Fibroblast of skin of left quadriceps (primary cell): ENCODE results near the gene CNDP2.
"Not testable (repeated sequence)": the region's sequence is repeated elsewhere in the genome, so short reads cannot be mapped to it uniquely, and the experiment has no call there.

Experiments
- DNase-seq, 2 experiments: peaks; one replicate each; pipeline ENCODE4 v3.0.0-alpha.2; 2013; ENCODE audit warnings: low read depth in 2 of 2

CNDP2 gene

GRCh38 chr18:74500372-74500771 lies 4.2 kb downstream of the CNDP2 start:
- no peak for DNase-seq

- not testable (repeated sequence) for DNase-seq
Observed at GRCh38 chr18:74500774-74501173, 4.6 kb downstream of the CNDP2 start.

GRCh38 chr18:74501386-74501785 lies 5.2 kb downstream of the CNDP2 start:
- no peak for DNase-seq

GRCh38 chr18:74503137-74503536 lies 7.0 kb downstream of the CNDP2 start:
- DNase-seq = no peak

- DNase-seq = no peak
Observed at GRCh38 chr18:74505776-74506175, 9.6 kb downstream of the CNDP2 start.

GRCh38 chr18:74506448-74507084 lies 10.4 kb downstream of the CNDP2 start:
- peak; percentile 43 to 53 for DNase-seq

- no peak for DNase-seq
Observed at GRCh38 chr18:74507097-74507881, 11.1 kb downstream of the CNDP2 start.

GRCh38 chr18:74507927-74508326 lies 11.8 kb downstream of the CNDP2 start:
- DNase-seq = no peak

- no peak for DNase-seq
Observed at GRCh38 chr18:74508366-74508765, 12.2 kb downstream of the CNDP2 start.

- DNase-seq = no peak
Observed at GRCh38 chr18:74508821-74509225, 12.7 kb downstream of the CNDP2 start.

GRCh38 chr18:74509856-74510769 lies 13.9 kb downstream of the CNDP2 start:
- no peak for DNase-seq

GRCh38 chr18:74510770-74511095 lies 14.6 kb downstream of the CNDP2 start:
- DNase-seq = no peak

GRCh38 chr18:74511823-74512222 lies 15.7 kb downstream of the CNDP2 start:
- no peak for DNase-seq

GRCh38 chr18:74512321-74513053 lies 16.3 kb downstream of the CNDP2 start:
- no peak for DNase-seq

GRCh38 chr18:74513149-74513882 lies 17.2 kb downstream of the CNDP2 start:
- DNase-seq = no peak

- DNase-seq = no peak
Observed at GRCh38 chr18:74513883-74514205, 17.7 kb downstream of the CNDP2 start.

- DNase-seq = no peak
Observed at GRCh38 chr18:74514860-74515495, 18.8 kb downstream of the CNDP2 start.

- no peak for DNase-seq
Observed at GRCh38 chr18:74515620-74516231, 19.6 kb downstream of the CNDP2 start.

GRCh38 chr18:74516271-74517235 lies 20.4 kb downstream of the CNDP2 start:
- no peak for DNase-seq
